GM23338 (cell line): ENCODE measurements around the gene TOM1L2. TPM values are rescaled to one million over a fixed set of nuclear protein-coding genes. Genes with fewer than 3 reads are reported as not detected.

Source experiments
- ATAC-seq: fragments of 200-7000 bp; cut with Tn5 transposase; 3 replicates; pipeline ENCODE4 v1.9.1; 2020
- DNase-seq: peaks from one replicate; pipeline ENCODE4 v3.0.0-alpha.2; 2015; ENCODE audit warnings: low spot score
- H2AFZ ChIP-seq: fragments of 200-600 bp; sonication (generic); 2 replicates; pipeline ENCODE4 v1.8.0; 2016; ENCODE audit warnings: antibody characterized with exemption, mild to moderate bottlenecking, moderate library complexity
- H3F3A ChIP-seq: fragments of 200-600 bp; sonication (generic); replicated peaks from 2 replicates; pipeline ENCODE4 v1.8.0; 2017; ENCODE audit warnings: antibody characterized with exemption, mixed run types, low read depth
- H3K27ac ChIP-seq: fragments of 200-600 bp; sonication (generic); 2 replicates; pipeline ENCODE4 v1.6.1; 2016; ENCODE audit warnings: low read depth
- H3K27me3 ChIP-seq: fragments of 200-600 bp; sonication (generic); 2 replicates; pipeline ENCODE4 v1.8.0; 2016; ENCODE audit warnings: mild to moderate bottlenecking, mixed run types, moderate library complexity; ENCODE audit not compliant: insufficient read depth
- H3K36me3 ChIP-seq: fragments of 200-600 bp; sonication (generic); 2 replicates; pipeline ENCODE4 v1.8.0; 2016; ENCODE audit warnings: mild to moderate bottlenecking; ENCODE audit not compliant: insufficient read depth
- H3K4me1 ChIP-seq: fragments of 200-600 bp; sonication (generic); 2 replicates; pipeline ENCODE4 v1.8.0; 2016; ENCODE audit warnings: mild to moderate bottlenecking, moderate library complexity; ENCODE audit not compliant: insufficient read depth
- H3K4me2 ChIP-seq: fragments of 200-600 bp; sonication (generic); 2 replicates; pipeline ENCODE4 v1.7.1; 2017; ENCODE audit warnings: mixed run types
- H3K4me3 ChIP-seq: fragments of 200-600 bp; sonication (generic); 2 replicates; pipeline ENCODE4 v1.6.1; 2016; ENCODE audit warnings: mixed run types
- H3K79me2 ChIP-seq: fragments of 200-600 bp; sonication (generic); replicated peaks from 2 replicates; pipeline ENCODE4 v1.8.0; 2017; ENCODE audit warnings: mild to moderate bottlenecking; ENCODE audit not compliant: insufficient read depth
- H3K9me2 ChIP-seq: fragments of 200-600 bp; sonication (generic); 2 replicates; pipeline ENCODE4 v1.8.0; 2017; ENCODE audit not compliant: insufficient read depth
- H4K20me1 ChIP-seq: fragments of 200-600 bp; sonication (generic); replicated peaks from 2 replicates; pipeline ENCODE4 v1.8.0; 2017; ENCODE audit warnings: mild to moderate bottlenecking; ENCODE audit not compliant: insufficient read depth
- H3K27ac Mint-ChIP-seq: 2 replicates; pipeline ENCODE4 v1.8.0; 2020; ENCODE audit warnings: inconsistent platforms, mild to moderate bottlenecking, moderate library complexity, mixed read lengths
- H3K27me3 Mint-ChIP-seq: 3 replicates; pipeline ENCODE4 v1.8.0; 2022; ENCODE audit warnings: low read depth, mild to moderate bottlenecking, moderate library complexity, mixed read lengths, inconsistent platforms; ENCODE audit not compliant: insufficient read depth, poor library complexity
- H3K36me3 Mint-ChIP-seq: 3 replicates; pipeline ENCODE4 v1.8.0; 2021; ENCODE audit warnings: low read depth, mild to moderate bottlenecking, inconsistent platforms, moderate library complexity, mixed read lengths
- H3K4me1 Mint-ChIP-seq: 3 replicates; pipeline ENCODE4 v1.8.0; 2020; ENCODE audit warnings: mild to moderate bottlenecking, inconsistent platforms, mixed read lengths
- H3K4me3 Mint-ChIP-seq: 3 replicates; pipeline ENCODE4 v1.8.0; 2021; ENCODE audit warnings: moderate library complexity, mild to moderate bottlenecking, inconsistent platforms, mixed read lengths
- H3K9me3 Mint-ChIP-seq: 3 replicates; pipeline ENCODE4 v1.8.0; 2020; ENCODE audit warnings: moderate library complexity, mild to moderate bottlenecking, inconsistent platforms, mixed read lengths
- CREB1 ChIP-seq: fragments of 250-450 bp; sonication (Bioruptor Pico); IDR thresholded peaks from 2 replicates; pipeline ENCODE4 v1.5.0; 2020; ENCODE audit warnings: low read depth, mild to moderate bottlenecking, moderate library complexity
- CTCF ChIP-seq, 2 experiments: fragments of 200-600 bp in 1 of 2; sonication (generic) in 1 of 2; conservative IDR thresholded peaks; 2 replicates each; pipeline versions ENCODE4 v1.5.1 to v1.6.1; 2016 to 2017; ENCODE audit warnings: antibody characterized with exemption in 2 of 2, low read depth in 2 of 2, mild to moderate bottlenecking in 2 of 2, moderate library complexity in 1 of 2
- ETS1 ChIP-seq: IDR thresholded peaks from 2 replicates; pipeline ENCODE4 v1.6.1; 2016; ENCODE audit warnings: antibody characterized with exemption
- EZH2 ChIP-seq: fragments of 200-600 bp; sonication (generic); IDR thresholded peaks from one replicate; pipeline ENCODE4 v1.8.0; 2017; ENCODE audit warnings: antibody characterized with exemption, mild to moderate bottlenecking, low read depth; ENCODE audit not compliant: unreplicated experiment
- EZH2phosphoT487 ChIP-seq: fragments of 200-600 bp; sonication (generic); IDR thresholded peaks from one replicate; pipeline ENCODE4 v1.8.1; 2018; ENCODE audit warnings: antibody characterized with exemption; ENCODE audit not compliant: unreplicated experiment
- JUNB ChIP-seq: IDR thresholded peaks from one replicate; pipeline ENCODE4 v1.6.1; 2016; ENCODE audit warnings: antibody characterized with exemption; ENCODE audit not compliant: unreplicated experiment
- NANOG ChIP-seq: IDR thresholded peaks from 2 replicates; pipeline ENCODE4 v1.6.1; 2016; ENCODE audit warnings: antibody characterized with exemption, borderline replicate concordance
- POLR2AphosphoS5 ChIP-seq: IDR thresholded peaks from 2 replicates; pipeline ENCODE4 v1.6.1; 2016; ENCODE audit warnings: antibody characterized with exemption, low read depth
- REST ChIP-seq: IDR thresholded peaks from one replicate; pipeline ENCODE4 v1.6.1; 2018; ENCODE audit warnings: antibody characterized with exemption; ENCODE audit not compliant: unreplicated experiment
- STAT1 ChIP-seq: IDR thresholded peaks from one replicate; pipeline ENCODE4 v1.6.1; 2016; ENCODE audit warnings: antibody characterized with exemption; ENCODE audit not compliant: unreplicated experiment
- ZNF114 ChIP-seq: fragments of 250-450 bp; sonication (Bioruptor Pico); IDR thresholded peaks from 2 replicates; pipeline ENCODE4 v1.5.0; 2020; ENCODE audit warnings: mild to moderate bottlenecking, moderate library complexity
- ZNF331 ChIP-seq: fragments of 250-450 bp; sonication (Bioruptor Pico); IDR thresholded peaks from 2 replicates; pipeline ENCODE4 v1.5.0; 2020; ENCODE audit warnings: low read depth, mild to moderate bottlenecking, moderate library complexity
- ZNF462 ChIP-seq: fragments of 250-450 bp; sonication (Bioruptor Pico); IDR thresholded peaks from 2 replicates; pipeline ENCODE4 v1.5.0; 2020; ENCODE audit warnings: mild to moderate bottlenecking, moderate library complexity
- polyA plus RNA-seq: library from polyadenylated mRNA; unstranded; fragments of >200 nt; fragmentation: Nextera tagmentation; extraction: Ambion mirVana; gene quantifications from 2 replicates; pipeline ENCODE4 v1.2.1, GENCODE V29; 2016
- total RNA-seq: library from RNA; depleted of rRNA; stranded (reverse); fragments of >200 nt; shearing (Covaris generic); gene quantifications from 2 replicates; pipeline ENCODE4 v1.2.3, GENCODE V29; 2014

TOM1L2 gene
- total and polyA plus RNA-seq, 2 experiments from 2014 or later = 3.3 TPM

GRCh38 chr17:17877529-17878358 lies 94.5 kb downstream of the TOM1L2 start:
- Histone ChIP-seq H3K9me2 (no peaks in the 10 kb centered on the region), H3K36me3 (no peaks in the 10 kb centered on the region), H3K79me2 (no peaks in the 10 kb centered on the region), H3K4me1 (peaks cover 17% of the 10 kb centered on the region), H2AFZ (0 out of 2 replicates have a peak overlapping the region, but pooled peaks have one; percentile 43), H3K27me3 (no peaks in the 10 kb centered on the region), H3K4me3 (no peak overlapping the region), H3F3A (no peaks in the 10 kb centered on the region), H4K20me1 (no peaks in the 10 kb centered on the region; the same call in 1 of the 2 replicates), H3K4me2 (peak overlapping the region; percentile 63), H3K27ac (no peak overlapping the region)
- DNase-seq (peak; percentile 59), ATAC-seq (peak; percentile 65)
- Mint-ChIP-seq H3K27ac (peak overlapping the region; percentile 34), H3K36me3 (no peaks in the 10 kb centered on the region), H3K27me3 (peaks cover 17% of the 10 kb centered on the region), H3K9me3 (no peaks in the 10 kb centered on the region), H3K4me3 (no peak overlapping the region), H3K4me1 (peaks cover 34% of the 10 kb centered on the region)
- no peak for TF ChIP-seq EZH2phosphoT487
- TF ChIP-seq STAT1 = no peak
- TF ChIP-seq CTCF (conservative IDR thresholded peaks at IDR 0.05; ENCODE audit: low read depth in 2 of 2) = no peak
- no peak for TF ChIP-seq ETS1
- no peak for TF ChIP-seq ZNF114 (CRISPR knock-in tag)
- no peak for TF ChIP-seq JUNB
- TF ChIP-seq ZNF331 (CRISPR knock-in tag) = no peak
- TF ChIP-seq ZNF462 (CRISPR knock-in tag) = no peak
- no peak for TF ChIP-seq CREB1 (CRISPR knock-in tag)
- TF ChIP-seq EZH2 = no peak
- TF ChIP-seq NANOG = no peak
- TF ChIP-seq REST = no peak
- no peak for TF ChIP-seq POLR2AphosphoS5
